HTR-8/SVneo (cell line): ENCODE results near the gene VSIG10L.

Experiments used
- DNase-seq: peaks from one replicate; pipeline ENCODE4 v3.0.0; 2011; ENCODE audit warnings: low spot score, mixed read lengths; ENCODE audit not compliant: insufficient read length
- FAIRE-seq: peaks from 2 replicates; lab custom pipeline; 2011; peaks lifted over from hg19 to GRCh38; lab: Jason Lieb, UNC

Gene VSIG10L

GRCh38 chr19:51321799-51322198 is 20.1 kb downstream of the VSIG10L start:
- no peak for FAIRE-seq
- no peak for DNase-seq

GRCh38 chr19:51320280-51320657 is 21.7 kb downstream of the VSIG10L start:
- FAIRE-seq = no peak
- DNase-seq = no peak

- DNase-seq = no peak
- FAIRE-seq = no peak
Observed at GRCh38 chr19:51319649-51320279, 22.2 kb downstream of the VSIG10L start.

GRCh38 chr19:51318687-51319648 is 23.0 kb downstream of the VSIG10L start:
- FAIRE-seq (no peak), DNase-seq (no peak)

GRCh38 chr19:51317968-51318367 is 24.0 kb downstream of the VSIG10L start:
- FAIRE-seq = no peak
- no peak for DNase-seq

GRCh38 chr19:51317376-51317775 is 24.6 kb downstream of the VSIG10L start:
- FAIRE-seq (no peak), DNase-seq (no peak)

- FAIRE-seq (no peak), DNase-seq (no peak)
Observed at GRCh38 chr19:51316688-51317087, 25.3 kb downstream of the VSIG10L start.

GRCh38 chr19:51311351-51312257 is 30.3 kb downstream of the VSIG10L start, which contains the start of gene IGLON5:
Gene IGLON5 (plus strand): TSS chr19:51311644. CDS start chr19:51311848, 204 bp downstream.
- no peak for FAIRE-seq
- no peak for DNase-seq

- no peak for FAIRE-seq
- DNase-seq = no peak
Observed at GRCh38 chr19:51305479-51305878, 36.5 kb downstream of the VSIG10L start.

GRCh38 chr19:51301266-51301665 is 40.7 kb downstream of the VSIG10L start:
- DNase-seq (no peak), FAIRE-seq (no peak)

- no peak for FAIRE-seq
Observed at GRCh38 chr19:51297406-51297805, 44.5 kb downstream of the VSIG10L start.

GRCh38 chr19:51296336-51297093 is 45.4 kb downstream of the VSIG10L start:
- no peak for FAIRE-seq
- DNase-seq = no peak

More at GRCh38 chr19:51297406-51297805, 44.5 kb downstream of the VSIG10L start:
- DNase-seq = no peak

GRCh38 chr19:51295382-51296126 is 46.4 kb downstream of the VSIG10L start:
- no peak for DNase-seq
- FAIRE-seq = no peak

- no peak for FAIRE-seq
- DNase-seq = no peak
Observed at GRCh38 chr19:51294977-51295375, 47.0 kb downstream of the VSIG10L start.

- DNase-seq (no peak), FAIRE-seq (no peak)
Observed at GRCh38 chr19:51294211-51294976, 47.5 kb downstream of the VSIG10L start.

GRCh38 chr19:51293571-51294210 is 48.2 kb downstream of the VSIG10L start:
- FAIRE-seq (no peak), DNase-seq (no peak)

- FAIRE-seq = no peak
Observed at GRCh38 chr19:51292971-51293370, 49.0 kb downstream of the VSIG10L start.

GRCh38 chr19:51289635-51290034 is 52.3 kb downstream of the VSIG10L start:
- FAIRE-seq (no peak), DNase-seq (no peak)

More at GRCh38 chr19:51292971-51293370, 49.0 kb downstream of the VSIG10L start:
- no peak for DNase-seq
